GM21619 (cell line): ENCODE results near the gene STK32C.
A peak's percentile ranks its signal among the peaks of the same experiment; 100 is the strongest.
"Not testable (repeated sequence)": the region's sequence is repeated elsewhere in the genome, so short reads cannot be mapped to it uniquely, and the experiment has no call there.

Experiments used
- ATAC-seq: cut with Tn5 transposase; IDR thresholded peaks from one replicate; pipeline ENCODE4 v1.9.1; 2021; ENCODE audit not compliant: unreplicated experiment

Gene STK32C

GRCh38 chr10:132320654-132321469 lies 13.1 kb upstream of the STK32C start:
- no peak for ATAC-seq

GRCh38 chr10:132319853-132320653 lies 12.3 kb upstream of the STK32C start:
- peak; percentile 99 for ATAC-seq

GRCh38 chr10:132317477-132317876 lies 9.7 kb upstream of the STK32C start:
- ATAC-seq: not testable (repeated sequence)

DNA sequence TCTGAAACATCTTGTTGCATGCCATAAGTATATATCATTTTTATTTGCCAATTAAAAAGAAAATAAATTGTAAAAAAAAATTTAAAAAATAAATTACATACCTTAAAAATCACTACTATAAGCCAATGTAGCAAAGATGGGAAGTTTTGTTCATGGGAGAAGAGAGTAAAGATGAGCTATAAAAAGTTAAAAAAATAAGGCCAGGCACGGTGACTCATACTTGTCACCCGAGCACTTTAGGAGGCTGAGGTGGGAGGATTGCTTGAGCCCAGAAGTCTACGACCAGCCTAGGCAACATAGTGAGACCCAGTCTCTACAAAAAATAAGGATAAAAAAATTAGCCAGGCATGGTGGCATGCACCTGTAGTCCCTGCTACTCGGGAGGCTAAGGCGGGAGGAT lies 8.4 kb upstream of the STK32C start:
- ATAC-seq: no peak

- not testable (repeated sequence) for ATAC-seq
These were observed 7.1 kb upstream of the STK32C start for GRCh38 chr10:132314881-132315280.

DNA sequence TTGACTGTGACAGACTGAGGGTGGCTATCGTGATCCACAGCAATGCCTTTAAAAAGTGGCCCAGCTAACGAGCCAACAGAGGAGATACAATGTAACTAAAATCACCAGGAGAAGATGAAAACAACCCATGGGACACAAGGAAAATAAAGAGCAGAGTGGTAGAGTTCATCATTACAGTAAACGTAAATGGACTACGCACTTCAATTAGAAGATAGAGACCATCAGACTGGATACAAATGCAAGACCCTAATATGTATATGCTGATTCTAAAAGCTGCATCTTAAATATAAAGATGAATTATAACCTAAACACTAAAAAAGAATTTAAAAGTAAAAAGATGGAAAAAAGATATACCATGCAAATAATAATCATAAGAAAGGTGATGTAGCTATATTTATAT lies 6.6 kb upstream of the STK32C start:
- no peak for ATAC-seq

- ATAC-seq: no peak
These were observed 6.1 kb upstream of the STK32C start for GRCh38 chr10:132313865-132314264.

GRCh38 chr10:132313305-132313704 lies 5.6 kb upstream of the STK32C start:
- no peak for ATAC-seq

- no peak for ATAC-seq
These were observed 3.7 kb upstream of the STK32C start for GRCh38 chr10:132311338-132311939.

GRCh38 chr10:132310701-132311337 lies 3.1 kb upstream of the STK32C start:
- ATAC-seq: no peak

- no peak for ATAC-seq
These were observed 2.3 kb upstream of the STK32C start for GRCh38 chr10:132309879-132310591.

DNA sequence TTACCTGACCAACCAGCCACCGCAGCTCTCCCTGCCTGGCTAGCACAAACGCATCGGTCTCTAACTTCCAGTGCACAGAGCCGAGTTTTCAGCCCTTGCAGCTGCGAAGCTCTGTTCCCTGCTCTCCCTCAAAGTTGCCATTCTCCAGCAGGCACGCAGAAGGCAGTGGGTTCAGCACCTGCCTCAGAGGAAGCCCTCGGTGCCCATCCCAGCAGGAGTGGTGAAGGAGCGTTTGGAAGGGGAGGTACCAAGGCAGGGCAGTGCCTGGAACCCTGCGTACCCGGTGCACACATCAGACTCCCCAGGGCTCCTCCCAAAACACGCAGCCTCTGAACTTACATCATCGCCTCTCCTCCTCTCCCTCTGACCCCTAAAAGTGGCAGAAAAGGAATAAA lies 1.7 kb upstream of the STK32C start:
- ATAC-seq: no peak

- ATAC-seq: no peak
These were observed 1.1 kb upstream of the STK32C start for GRCh38 chr10:132308587-132309470.

DNA sequence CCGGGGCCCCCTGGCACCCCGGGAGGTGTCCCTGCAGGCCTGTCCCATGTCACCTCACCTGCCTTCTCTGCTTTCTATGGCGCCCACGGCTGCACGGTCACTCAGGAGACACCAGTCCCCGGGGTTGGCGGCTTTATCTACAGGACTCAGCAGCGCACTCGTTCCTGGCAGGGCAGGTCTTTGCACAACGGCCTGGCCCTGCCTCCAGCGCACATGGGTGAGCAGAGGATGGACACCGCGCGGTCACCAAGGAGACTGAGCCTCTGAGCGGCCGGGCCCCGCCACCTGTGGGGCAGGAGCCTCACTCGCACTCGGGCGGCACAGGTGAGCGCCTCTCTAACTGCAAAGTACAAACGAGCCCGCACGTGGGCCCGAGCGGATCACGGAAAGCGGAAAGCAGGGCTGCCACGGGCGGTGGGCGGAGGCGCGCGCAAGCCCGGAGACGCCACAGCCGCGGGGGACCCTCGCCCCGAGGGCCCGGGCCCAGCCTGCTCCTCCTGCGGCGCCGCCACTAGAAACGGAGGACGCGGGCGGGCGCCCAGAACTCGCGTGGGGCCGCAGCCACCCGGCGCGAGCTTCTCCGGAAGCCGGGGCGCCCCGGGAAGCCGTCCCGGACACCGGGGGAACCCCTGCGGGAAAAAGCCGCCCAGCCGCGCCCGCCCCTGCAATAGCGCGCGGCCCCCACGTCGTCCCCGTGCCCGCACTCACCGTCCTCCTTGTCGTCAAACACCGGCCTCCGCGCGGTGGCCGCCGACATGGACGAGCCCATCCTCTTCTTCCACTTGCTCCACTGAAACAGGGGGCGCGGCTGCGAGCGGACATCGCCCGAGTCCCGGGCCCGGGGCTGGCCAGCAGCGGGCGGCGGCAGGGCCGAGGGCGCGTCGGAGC lies 642 bp downstream of the STK32C start:
- ATAC-seq: peak; percentile 15

DNA sequence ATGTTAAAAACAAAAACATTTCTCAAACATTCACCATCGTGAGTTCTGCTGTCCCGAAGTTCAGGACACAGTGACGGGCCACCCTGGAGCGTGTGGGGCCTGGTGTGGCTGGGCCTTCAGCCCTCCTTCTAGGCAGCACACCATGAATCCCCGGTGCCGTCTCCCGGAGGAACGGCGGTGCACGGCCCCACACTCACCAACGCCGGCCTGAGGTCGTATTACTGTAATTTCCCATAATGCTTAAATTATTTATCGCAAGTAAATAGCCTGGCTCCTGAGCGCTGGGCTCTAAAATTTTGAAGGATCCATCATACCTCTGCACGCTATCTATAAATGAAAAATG lies 1.4 kb downstream of the STK32C start:
- ATAC-seq: no peak

DNA sequence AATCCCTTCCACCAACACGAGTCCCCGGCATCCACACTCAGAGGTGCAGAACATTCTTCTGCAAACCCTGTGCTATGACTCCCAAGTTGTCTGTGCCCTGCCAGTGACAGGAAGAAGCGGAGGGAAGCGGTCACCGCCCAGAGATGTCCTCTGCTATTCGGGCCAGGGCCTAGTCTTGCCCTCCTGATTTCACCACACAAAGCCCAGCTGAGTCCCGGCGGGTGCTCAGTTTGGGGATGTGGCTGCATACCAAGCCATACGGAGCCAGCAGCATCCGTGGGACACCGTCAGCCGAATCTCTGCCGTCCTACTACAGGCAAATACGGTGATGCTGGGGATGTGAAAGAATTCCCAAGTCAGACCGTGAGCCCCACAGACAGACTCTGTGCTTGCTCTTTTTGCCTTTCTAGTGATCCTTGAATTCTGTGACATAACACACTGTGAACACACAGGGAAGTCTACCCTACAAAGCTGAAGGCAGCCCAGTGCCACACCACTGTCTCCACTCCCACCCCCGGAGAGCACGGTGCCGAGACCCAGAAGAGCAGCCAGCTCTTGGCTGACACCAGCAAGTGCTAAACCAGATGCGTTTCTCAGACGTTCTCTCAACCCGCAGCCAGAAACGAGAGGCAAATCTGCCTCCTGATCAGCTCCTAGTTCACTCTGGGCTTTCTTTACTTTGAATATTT lies 2.0 kb downstream of the STK32C start:
- ATAC-seq: no peak

DNA sequence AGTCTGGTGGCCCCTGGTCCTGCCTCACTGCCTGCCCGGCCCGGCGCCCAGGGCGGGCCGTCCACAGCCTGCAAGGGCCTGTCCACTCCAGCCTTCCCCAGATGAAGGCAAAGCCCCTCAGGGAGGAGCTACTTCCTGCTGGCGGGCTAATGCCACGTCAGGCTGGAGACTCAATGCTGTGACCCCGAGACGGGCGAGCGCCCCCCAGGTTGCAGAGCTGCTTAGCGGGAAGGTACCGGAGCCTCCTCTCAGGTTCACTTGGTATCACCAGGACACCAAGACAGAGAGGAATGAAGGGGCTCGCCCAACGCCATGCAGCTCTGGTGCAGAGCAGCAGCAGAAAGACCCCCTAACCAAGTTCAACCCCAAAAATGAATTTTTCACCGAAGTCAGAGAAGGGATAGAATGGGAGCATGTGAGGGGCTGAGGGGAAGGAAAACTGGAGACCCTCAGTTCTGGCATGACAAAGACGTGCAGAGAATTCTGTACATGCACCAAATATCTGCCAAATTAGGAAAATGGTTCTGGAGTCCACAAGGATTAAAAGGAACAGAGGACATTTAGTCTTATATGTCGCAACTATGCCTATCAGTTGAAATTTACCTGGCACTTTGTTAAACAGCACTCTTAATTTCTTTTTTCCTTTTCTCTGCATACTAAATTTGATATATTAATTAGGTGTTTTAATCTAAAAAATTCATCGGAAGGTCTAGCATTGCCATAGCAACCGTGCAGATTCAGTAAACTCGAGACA lies 2.8 kb downstream of the STK32C start:
- ATAC-seq: no peak
